Karpas-422 (cell line): Measurements from ENCODE around the gene CELF2. TPM values are rescaled to one million over a fixed set of nuclear protein-coding genes. Genes with fewer than 3 reads are reported as not detected.

ENCODE experiments used
- DNase-seq: peaks from one replicate; pipeline ENCODE4 v3.0.0-alpha.2; 2015
- H2AFZ ChIP-seq: fragments of 200-600 bp; sonication (generic); 2 replicates; pipeline ENCODE4 v1.6.1; 2014; ENCODE audit warnings: antibody characterized with exemption, low read length, mixed read lengths
- H3K27ac ChIP-seq: fragments of 200-600 bp; sonication (generic); 2 replicates; pipeline ENCODE4 v1.5.1; 2014; ENCODE audit warnings: mild to moderate bottlenecking, low read length, moderate library complexity
- H3K27me3 ChIP-seq: fragments of 200-600 bp; sonication (generic); 2 replicates; pipeline ENCODE4 v1.6.1; 2014; ENCODE audit warnings: low read length, mixed read lengths
- H3K36me3 ChIP-seq: fragments of 200-600 bp; sonication (generic); 2 replicates; pipeline ENCODE4 v1.6.1; 2014; ENCODE audit warnings: low read length, mixed read lengths; ENCODE audit not compliant: insufficient read depth
- H3K4me1 ChIP-seq: fragments of 200-600 bp; sonication (generic); 2 replicates; pipeline ENCODE4 v1.6.1; 2014; ENCODE audit warnings: mild to moderate bottlenecking, low read length, mixed read lengths
- H3K4me2 ChIP-seq: fragments of 200-600 bp; sonication (generic); 2 replicates; pipeline ENCODE4 v1.6.1; 2014; ENCODE audit warnings: low read length, low read depth, mild to moderate bottlenecking; ENCODE audit not compliant: poor library complexity, severe bottlenecking
- H3K4me3 ChIP-seq: fragments of 200-600 bp; sonication (generic); 2 replicates; pipeline ENCODE4 v1.5.1; 2014; ENCODE audit warnings: mild to moderate bottlenecking, antibody characterized with exemption, low read length, mixed read lengths
- H3K79me2 ChIP-seq: fragments of 200-600 bp; sonication (generic); 2 replicates; pipeline ENCODE4 v1.6.1; 2014; ENCODE audit warnings: mild to moderate bottlenecking, low read length, mixed read lengths
- H3K9ac ChIP-seq: fragments of 200-600 bp; sonication (generic); 2 replicates; pipeline ENCODE4 v1.6.0; 2014; ENCODE audit warnings: low read length
- H3K9me2 ChIP-seq: fragments of 200-600 bp; sonication (generic), shearing (Covaris generic); replicated peaks from 2 replicates; pipeline ENCODE4 v1.6.0; 2014; ENCODE audit warnings: mild to moderate bottlenecking, low read length, moderate library complexity; ENCODE audit not compliant: insufficient read depth
- H3K9me3 ChIP-seq: fragments of 300-700, 200-600 bp; sonication (generic); 2 replicates; pipeline ENCODE4 v1.6.1; 2014; ENCODE audit warnings: low read length, mixed read lengths
- H4K20me1 ChIP-seq: fragments of 200-600 bp; sonication (generic); 2 replicates; pipeline ENCODE4 v1.6.1; 2014; ENCODE audit warnings: mild to moderate bottlenecking, antibody characterized with exemption, low read length, low read depth; ENCODE audit not compliant: insufficient read depth
- total RNA-seq: library from RNA; depleted of rRNA; stranded (reverse); fragments of >200 nt; shearing (Covaris generic); gene quantifications from 2 replicates; pipeline ENCODE4 v1.2.3, GENCODE V29; 2014; ENCODE audit warnings: low replicate concordance

CELF2 gene
- total RNA-seq, 1 experiment from 2014 or later = 2.3 TPM

GRCh38 chr10:11014671-11015445, 2.8 kb upstream of the CELF2 start:
- peaks cover 3% of the 10 kb centered on the region; the same call in 1 of the 2 replicates for H3K4me1 ChIP-seq

DNA sequence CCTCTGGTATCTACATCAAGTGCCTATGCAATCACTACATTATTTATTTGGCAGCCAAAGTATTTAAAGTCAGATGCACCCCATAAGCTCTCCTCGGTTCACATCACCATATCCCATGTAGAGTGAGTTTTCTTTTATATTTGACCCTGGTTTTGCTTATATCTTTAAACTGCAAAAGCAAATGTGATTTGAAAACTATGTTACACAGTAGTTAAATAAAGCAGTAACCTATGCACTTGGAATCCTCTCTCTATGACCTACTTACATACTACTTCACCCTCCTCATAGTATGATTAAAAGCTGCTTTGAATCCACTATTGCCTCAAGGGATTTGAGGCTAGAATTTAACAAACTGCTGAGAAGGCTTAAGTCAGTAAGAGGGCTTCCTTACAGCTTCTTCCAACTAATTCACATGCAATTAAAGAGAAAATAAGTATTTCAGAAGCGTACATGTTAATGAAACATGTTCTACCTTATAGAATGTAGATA, 2.2 kb upstream of the CELF2 start:
- DNase-seq = no peak
- H3K9ac ChIP-seq = no peak overlapping the region
- H3K4me3 ChIP-seq = no peak overlapping the region
- H3K9me3 ChIP-seq = no peaks in the 10 kb centered on the region
- H3K36me3 ChIP-seq = no peaks in the 10 kb centered on the region
- H4K20me1 ChIP-seq = no peaks in the 10 kb centered on the region
- H3K4me1 ChIP-seq = peaks cover 3% of the 10 kb centered on the region; the same call in 1 of the 2 replicates
- no peaks in the 10 kb centered on the region for H3K9me2 ChIP-seq
- no peak overlapping the region for H3K27ac ChIP-seq
- no peaks in the 10 kb centered on the region for H3K79me2 ChIP-seq
- no peaks in the 10 kb centered on the region for H3K27me3 ChIP-seq
- no peak overlapping the region for H3K4me2 ChIP-seq
- H2AFZ ChIP-seq = no peak overlapping the region

More at GRCh38 chr10:11014671-11015445, 2.8 kb upstream of the CELF2 start:
- Histone ChIP-seq H3K9ac (no peak overlapping the region), H3K4me3 (no peak overlapping the region), H4K20me1 (no peaks in the 10 kb centered on the region), H2AFZ (no peak overlapping the region), H3K4me2 (no peak overlapping the region), H3K9me3 (no peaks in the 10 kb centered on the region), H3K27me3 (no peaks in the 10 kb centered on the region), H3K36me3 (no peaks in the 10 kb centered on the region), H3K79me2 (no peaks in the 10 kb centered on the region), H3K27ac (no peak overlapping the region), H3K9me2 (no peaks in the 10 kb centered on the region)
- DNase-seq = no peak

DNA sequence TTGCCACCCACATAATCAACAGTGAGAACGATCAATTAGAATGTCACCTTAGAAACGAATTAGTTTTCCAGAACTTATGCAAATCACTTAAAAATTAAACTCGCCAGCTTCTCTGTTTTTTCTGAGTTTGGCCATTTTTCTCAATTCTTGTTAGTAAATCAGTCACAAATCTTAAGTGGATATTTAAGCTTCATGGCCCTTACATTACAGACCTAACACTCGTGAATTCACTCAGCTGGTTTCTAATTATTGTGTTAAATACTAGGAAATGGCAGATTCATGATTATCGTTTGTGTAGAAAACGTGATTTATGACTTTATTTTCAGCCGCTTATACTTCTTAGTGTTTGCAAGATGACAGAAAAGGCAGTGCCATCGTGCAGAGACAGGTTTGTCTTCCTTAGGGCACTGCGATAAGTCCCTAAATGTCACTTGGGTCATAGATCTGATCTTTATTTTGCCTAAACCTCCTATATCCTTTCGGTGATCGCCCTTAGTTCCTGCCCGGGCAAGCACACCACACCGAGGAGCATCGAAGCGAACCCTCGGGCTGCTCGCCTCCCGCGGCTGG, 587 bp upstream of the CELF2 start:
- Histone ChIP-seq H3K9me3 (no peaks in the 10 kb centered on the region), H4K20me1 (no peaks in the 10 kb centered on the region), H3K9ac (no peak overlapping the region), H3K27ac (no peak overlapping the region), H2AFZ (no peak overlapping the region), H3K4me1 (peaks cover 3% of the 10 kb centered on the region; the same call in 1 of the 2 replicates), H3K4me3 (no peak overlapping the region), H3K36me3 (no peaks in the 10 kb centered on the region), H3K27me3 (no peaks in the 10 kb centered on the region), H3K79me2 (no peaks in the 10 kb centered on the region), H3K9me2 (no peaks in the 10 kb centered on the region), H3K4me2 (no peak overlapping the region)
- DNase-seq = no peak

DNA sequence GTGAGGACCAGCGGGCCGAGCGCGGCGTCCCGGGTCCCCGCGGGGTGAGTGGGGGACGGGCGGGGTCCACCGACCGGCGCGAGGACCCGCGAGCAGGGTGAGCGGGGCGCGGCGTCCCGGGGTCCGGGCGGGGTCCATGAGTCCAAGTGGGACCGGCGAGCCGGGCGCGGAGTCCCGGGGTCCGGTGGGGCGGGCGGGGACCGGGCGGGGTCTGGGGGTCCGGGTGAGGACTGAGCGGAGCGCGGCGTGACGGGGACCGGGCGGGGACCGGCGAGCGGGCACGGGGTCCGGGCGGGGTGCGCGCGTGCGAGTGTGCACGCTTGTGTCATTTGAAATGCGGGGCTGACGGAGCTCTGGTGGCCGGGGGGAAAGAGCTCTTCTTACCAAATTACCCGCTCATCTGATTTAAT, 765 bp downstream of the CELF2 start:
- Histone ChIP-seq H3K27me3 (no peaks in the 10 kb centered on the region), H2AFZ (no peak overlapping the region)

GRCh38 chr10:11018855-11019631, 1.4 kb downstream of the CELF2 start:
- Histone ChIP-seq H3K9ac (no peak overlapping the region), H2AFZ (no peak overlapping the region), H3K36me3 (no peaks in the 10 kb centered on the region), H3K4me2 (no peak overlapping the region), H3K27ac (no peak overlapping the region), H4K20me1 (no peaks in the 10 kb centered on the region), H3K9me2 (no peaks in the 10 kb centered on the region), H3K4me1 (peaks cover 3% of the 10 kb centered on the region; the same call in 1 of the 2 replicates), H3K4me3 (no peak overlapping the region), H3K79me2 (no peaks in the 10 kb centered on the region), H3K9me3 (no peaks in the 10 kb centered on the region), H3K27me3 (no peaks in the 10 kb centered on the region)
- no peak for DNase-seq

More for the DNA sequence above, 765 bp downstream of the CELF2 start:
- Histone ChIP-seq H3K9ac (no peak overlapping the region), H3K4me2 (no peak overlapping the region), H3K9me2 (no peaks in the 10 kb centered on the region), H3K9me3 (no peaks in the 10 kb centered on the region), H4K20me1 (no peaks in the 10 kb centered on the region), H3K4me1 (peaks cover 3% of the 10 kb centered on the region; the same call in 1 of the 2 replicates), H3K27ac (no peak overlapping the region), H3K36me3 (no peaks in the 10 kb centered on the region), H3K4me3 (no peak overlapping the region), H3K79me2 (no peaks in the 10 kb centered on the region)
- DNase-seq = no peak

GRCh38 chr10:11019724-11020547, 2.3 kb downstream of the CELF2 start:
- no peaks in the 10 kb centered on the region for H3K79me2 ChIP-seq
- no peak for DNase-seq
- H3K9ac ChIP-seq = no peak overlapping the region
- H3K27me3 ChIP-seq = no peaks in the 10 kb centered on the region
- peaks cover 3% of the 10 kb centered on the region; the same call in 1 of the 2 replicates for H3K4me1 ChIP-seq
- H3K4me3 ChIP-seq = no peak overlapping the region
- H3K4me2 ChIP-seq = no peak overlapping the region
- no peaks in the 10 kb centered on the region for H3K9me2 ChIP-seq
- no peaks in the 10 kb centered on the region for H3K9me3 ChIP-seq
- H3K36me3 ChIP-seq = no peaks in the 10 kb centered on the region
- no peak overlapping the region for H2AFZ ChIP-seq
- no peaks in the 10 kb centered on the region for H4K20me1 ChIP-seq
- no peak overlapping the region for H3K27ac ChIP-seq

DNA sequence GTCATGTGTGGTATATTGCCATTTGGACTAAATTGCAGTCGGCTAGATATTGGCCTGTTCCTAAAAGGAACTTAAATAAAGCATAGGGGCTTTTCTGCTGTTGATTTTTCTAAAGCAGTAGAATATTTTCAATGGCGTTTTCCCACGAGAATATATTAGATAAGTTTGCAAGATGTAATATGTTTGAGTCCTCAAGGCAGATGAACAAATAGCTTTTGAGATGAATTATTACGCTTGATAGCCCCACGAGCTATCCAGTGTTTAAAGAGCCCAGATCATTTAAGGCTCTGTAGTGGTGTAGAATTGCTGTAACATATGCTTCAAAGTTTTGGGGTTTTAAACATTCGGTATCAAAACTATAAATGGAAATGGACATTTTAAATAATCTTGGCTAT, 2.9 kb downstream of the CELF2 start:
- no peak overlapping the region for H3K9ac ChIP-seq
- no peak overlapping the region for H2AFZ ChIP-seq
- no peaks in the 10 kb centered on the region for H3K9me3 ChIP-seq
- no peaks in the 10 kb centered on the region for H4K20me1 ChIP-seq
- no peak overlapping the region for H3K27ac ChIP-seq
- H3K36me3 ChIP-seq = no peaks in the 10 kb centered on the region
- no peaks in the 10 kb centered on the region for H3K27me3 ChIP-seq
- no peaks in the 10 kb centered on the region for H3K9me2 ChIP-seq
- H3K4me3 ChIP-seq = no peak overlapping the region
- peaks cover 3% of the 10 kb centered on the region; the same call in 1 of the 2 replicates for H3K4me1 ChIP-seq
- H3K4me2 ChIP-seq = no peak overlapping the region
- DNase-seq = no peak
- no peaks in the 10 kb centered on the region for H3K79me2 ChIP-seq
